Prostate gland (tissue), 2 donors: ENCODE measurements around the gene FOXL1. TPM values are rescaled to one million over a fixed set of nuclear protein-coding genes. Genes with fewer than 3 reads are reported as not detected.

Source experiments
- DNase-seq: peaks from one replicate; pipeline ENCODE4 v3.0.0-alpha.2; 2019; ENCODE audit warnings: low spot score
- H3K27ac ChIP-seq, 2 donors: fragments of 200-600 bp; sonication (generic); 2 replicates each; pipeline ENCODE4 v1.5.1; 2017 to 2019
- H3K27me3 ChIP-seq: fragments of 200-600 bp; sonication (generic); replicated peaks from 2 replicates; pipeline ENCODE4 v1.5.1; 2019; ENCODE audit not compliant: insufficient read depth
- H3K36me3 ChIP-seq, 2 donors: fragments of 200-600 bp; sonication (generic); 1 replicate in 1 of 2; 2 replicates in 1 of 2; pipeline versions ENCODE4 v1.5.1 to v1.8.1; 2017 to 2019
- H3K4me1 ChIP-seq: fragments of 200-600 bp; sonication (generic); replicated peaks from 2 replicates; pipeline ENCODE4 v1.5.1; 2019
- H3K4me3 ChIP-seq, 2 donors: fragments of 200-600 bp; sonication (generic); 2 replicates each; pipeline ENCODE4 v1.5.1; 2017 to 2019
- H3K9me3 ChIP-seq: fragments of 200-600 bp; sonication (generic); 2 replicates; pipeline ENCODE4 v1.5.1; 2017
- POLR2A ChIP-seq: fragments of 450-650 bp; IDR thresholded peaks from one replicate; pipeline ENCODE4 v1.6.1; 2016; ENCODE audit warnings: antibody characterized with exemption, mild to moderate bottlenecking
- POLR2AphosphoS5 ChIP-seq: sonication (generic); formaldehyde crosslinking; IDR thresholded peaks from one replicate; pipeline ENCODE4 v1.6.1; 2017; ENCODE audit warnings: antibody characterized with exemption
- WGBS: methylation state at CpG from one replicate; pipeline ENCODE4 v1.1.5; 2018; 5-methylcytosine and 5-hydroxymethylcytosine counted together
- intact Hi-C: fragments of 100-400 bp; cut with DNase I; formaldehyde crosslinking; loops from one replicate; pipeline ENCODE4 v1.14.2; 2022
- total RNA-seq, 2 donors: library from RNA; depleted of rRNA; stranded (reverse); fragments of >200 nt; gene quantifications; one replicate each; pipeline ENCODE4 v1.1.0, GENCODE V29; 2016
- TF ChIP-seq, protein P1 (sequence below), 4 experiments: fragments of 200-600 bp in 2 of 4; fragments of 450-650 bp in 2 of 4; sonication (generic) in 2 of 4; IDR thresholded peaks; 1 replicate in 3 of 4; 2 replicates in 1 of 4; pipeline ENCODE4 v1.5.1; 2016 to 2019; ENCODE audit warnings: antibody characterized with exemption in 4 of 4, mild to moderate bottlenecking in 2 of 4, moderate library complexity in 2 of 4

The FOXL1 gene
- total RNA-seq, 2 donors from 2014 or later, result 0.87 to 8.6 TPM

DNA sequence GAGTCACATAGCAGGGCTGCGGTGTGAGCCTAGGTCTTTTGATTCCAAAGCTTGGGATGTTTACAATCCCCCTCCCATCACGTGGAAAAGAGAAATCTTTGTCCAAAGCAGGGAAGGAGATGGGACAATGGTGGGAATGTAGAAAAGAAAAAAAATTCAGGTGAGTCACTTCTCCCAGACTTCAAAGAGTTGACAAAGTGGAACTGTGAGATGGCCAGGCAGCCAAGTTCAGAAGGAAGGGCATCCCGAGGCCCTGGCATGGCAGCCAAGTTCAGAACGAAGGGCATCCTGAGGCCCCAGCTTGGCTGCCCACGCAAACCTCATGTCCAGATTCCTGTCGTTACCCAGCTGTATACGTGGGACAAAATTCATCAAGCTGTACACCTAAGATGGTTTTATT is 47.5 kb downstream of the FOXL1 start:
- 63% methylated on average over 7 of the region's 7 CpGs for WGBS
- Histone ChIP-seq H3K4me1 (no peaks in the 10 kb centered on the region), H3K36me3 (no peaks in the 10 kb centered on the region), H3K9me3 (no peaks in the 10 kb centered on the region), H3K27me3 (no peaks in the 10 kb centered on the region), H3K4me3 (no peak overlapping the region), H3K27ac (no peak overlapping the region)
- no peak for DNase-seq
- intact Hi-C loops, result no loop called here
- TF ChIP-seq, protein P1, sequence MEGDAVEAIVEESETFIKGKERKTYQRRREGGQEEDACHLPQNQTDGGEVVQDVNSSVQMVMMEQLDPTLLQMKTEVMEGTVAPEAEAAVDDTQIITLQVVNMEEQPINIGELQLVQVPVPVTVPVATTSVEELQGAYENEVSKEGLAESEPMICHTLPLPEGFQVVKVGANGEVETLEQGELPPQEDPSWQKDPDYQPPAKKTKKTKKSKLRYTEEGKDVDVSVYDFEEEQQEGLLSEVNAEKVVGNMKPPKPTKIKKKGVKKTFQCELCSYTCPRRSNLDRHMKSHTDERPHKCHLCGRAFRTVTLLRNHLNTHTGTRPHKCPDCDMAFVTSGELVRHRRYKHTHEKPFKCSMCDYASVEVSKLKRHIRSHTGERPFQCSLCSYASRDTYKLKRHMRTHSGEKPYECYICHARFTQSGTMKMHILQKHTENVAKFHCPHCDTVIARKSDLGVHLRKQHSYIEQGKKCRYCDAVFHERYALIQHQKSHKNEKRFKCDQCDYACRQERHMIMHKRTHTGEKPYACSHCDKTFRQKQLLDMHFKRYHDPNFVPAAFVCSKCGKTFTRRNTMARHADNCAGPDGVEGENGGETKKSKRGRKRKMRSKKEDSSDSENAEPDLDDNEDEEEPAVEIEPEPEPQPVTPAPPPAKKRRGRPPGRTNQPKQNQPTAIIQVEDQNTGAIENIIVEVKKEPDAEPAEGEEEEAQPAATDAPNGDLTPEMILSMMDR (IDR thresholded peaks at IDR 0.05), result no peak
- TF ChIP-seq POLR2A (no peak), POLR2AphosphoS5 (no peak)

DNA sequence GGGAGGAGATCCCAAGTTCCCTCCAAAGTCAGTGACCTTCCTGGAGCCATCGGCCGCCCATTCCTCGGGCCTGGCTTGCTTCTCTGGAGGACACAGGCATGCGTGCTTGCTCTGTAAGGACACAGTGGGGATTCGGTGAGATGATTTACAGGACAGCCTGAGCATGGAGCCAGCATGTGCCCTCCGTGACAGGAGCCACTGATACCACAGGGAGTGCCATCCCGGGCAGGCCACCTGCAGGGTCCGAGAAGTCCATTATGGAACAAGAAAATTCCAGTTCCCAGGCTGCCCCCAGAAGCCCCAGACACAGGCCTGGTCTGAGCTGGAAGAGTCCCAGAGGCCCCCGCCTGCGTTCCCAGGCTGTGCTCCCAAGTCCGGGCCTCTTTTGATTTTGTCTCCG is 47.9 kb downstream of the FOXL1 start:
- H3K4me1 ChIP-seq, result no peaks in the 10 kb centered on the region
- TF ChIP-seq, protein P1 (IDR thresholded peaks at IDR 0.05), result no peak
- TF ChIP-seq POLR2AphosphoS5 (no peak), POLR2A (no peak)
- no peaks in the 10 kb centered on the region for H3K9me3 ChIP-seq
- no peaks in the 10 kb centered on the region for H3K36me3 ChIP-seq
- H3K27me3 ChIP-seq, result no peaks in the 10 kb centered on the region
- intact Hi-C loops, result no loop called here
- no peak overlapping the region for H3K27ac ChIP-seq
- no peak overlapping the region for H3K4me3 ChIP-seq
- no peak for DNase-seq
- 91% methylated on average over 12 of the region's 12 CpGs for WGBS

DNA sequence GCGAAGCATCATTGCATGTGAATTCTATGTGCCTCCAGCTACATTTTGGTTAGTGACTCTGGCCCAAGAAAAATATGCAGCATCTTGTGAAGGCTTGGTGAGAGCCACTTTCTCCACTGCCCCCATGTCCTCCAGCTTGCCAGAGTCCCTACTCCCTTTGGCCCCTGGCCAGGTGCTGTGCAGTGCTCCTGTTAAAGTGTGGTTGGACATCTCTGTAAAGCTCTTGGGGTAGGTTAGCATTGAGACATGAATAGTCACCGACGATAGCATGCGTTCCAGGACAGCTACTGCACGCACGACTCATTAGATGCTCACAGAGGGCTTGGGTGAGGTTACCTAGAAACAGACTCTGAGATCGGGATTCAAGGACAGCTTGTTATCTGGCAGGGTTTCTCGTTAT is 48.6 kb downstream of the FOXL1 start:
- TF ChIP-seq POLR2A (no peak), POLR2AphosphoS5 (no peak)
- TF ChIP-seq, protein P1 (IDR thresholded peaks at IDR 0.05), result no peak
- H3K4me1 ChIP-seq, result no peaks in the 10 kb centered on the region

DNA sequence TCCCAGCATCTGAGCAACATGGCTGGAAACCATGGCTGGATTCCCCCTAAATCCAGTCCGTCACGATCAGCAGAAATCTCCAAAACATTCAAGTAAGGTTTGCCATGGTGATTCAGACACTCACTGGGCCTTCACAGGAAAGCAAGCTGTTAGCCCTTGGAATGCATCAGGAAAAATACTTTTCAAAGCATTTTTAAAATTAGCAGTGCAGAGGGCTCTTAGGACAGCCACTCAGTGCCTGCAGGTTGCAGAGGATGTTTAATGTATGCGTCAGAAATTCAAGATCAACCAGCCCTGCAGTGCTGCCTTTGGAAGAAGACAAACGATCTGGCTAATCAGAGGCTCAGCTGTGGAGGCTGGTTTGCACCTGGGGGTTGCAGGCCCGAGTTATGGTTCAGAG is 50.3 kb downstream of the FOXL1 start:
- no peaks in the 10 kb centered on the region for H3K9me3 ChIP-seq
- WGBS, result 88% methylated on average over 5 of the region's 5 CpGs
- H3K4me3 ChIP-seq, result no peak overlapping the region
- no peaks in the 10 kb centered on the region for H3K27me3 ChIP-seq
- H3K36me3 ChIP-seq, result no peaks in the 10 kb centered on the region
- TF ChIP-seq POLR2AphosphoS5 (no peak), POLR2A (no peak)
- TF ChIP-seq, protein P1 (IDR thresholded peaks at IDR 0.05), result no peak
- intact Hi-C loops, result no loop called here
- no peak for DNase-seq
- no peaks in the 10 kb centered on the region for H3K4me1 ChIP-seq
- H3K27ac ChIP-seq, result no peak overlapping the region

More for the DNA sequence above, 48.6 kb downstream of the FOXL1 start:
- Histone ChIP-seq H3K27me3 (no peaks in the 10 kb centered on the region), H3K4me3 (no peak overlapping the region), H3K27ac (no peak overlapping the region), H3K9me3 (no peaks in the 10 kb centered on the region), H3K36me3 (no peaks in the 10 kb centered on the region)
- no peak for DNase-seq
- WGBS, result 92% methylated on average over 8 of the region's 8 CpGs
- intact Hi-C loops, result no loop called here

DNA sequence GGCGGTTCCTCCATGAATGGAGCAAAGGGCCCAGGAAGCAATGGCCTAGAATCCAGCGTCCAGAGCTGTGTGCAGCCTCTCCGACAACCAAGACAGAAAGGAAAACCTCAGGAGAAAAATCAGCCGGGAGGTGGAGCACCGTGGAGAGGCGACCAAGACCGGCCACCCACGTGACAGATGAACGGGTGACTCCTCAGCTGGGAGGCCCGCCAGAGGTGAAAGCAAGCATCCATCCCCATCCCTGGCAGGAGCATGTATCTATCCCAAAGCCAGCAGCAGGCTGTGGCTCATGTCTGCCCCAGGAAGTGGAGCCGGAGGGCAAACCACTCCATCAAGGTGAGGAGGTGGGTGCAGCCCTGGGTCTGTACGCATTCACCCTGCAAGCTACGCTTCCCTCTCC is 52.1 kb downstream of the FOXL1 start:
- no peak for DNase-seq
- Histone ChIP-seq H3K4me1 (no peaks in the 10 kb centered on the region), H3K9me3 (no peaks in the 10 kb centered on the region), H3K27me3 (no peaks in the 10 kb centered on the region), H3K36me3 (no peaks in the 10 kb centered on the region), H3K27ac (no peak overlapping the region), H3K4me3 (no peak overlapping the region)
- TF ChIP-seq POLR2A, result no peak
- TF ChIP-seq, protein P1 (IDR thresholded peaks at IDR 0.05), result no peak
- no peak for TF ChIP-seq POLR2AphosphoS5
- intact Hi-C loops, result no loop called here
- WGBS, result 88% methylated on average over 13 of the region's 13 CpGs
